Activated CD8-positive, alpha-beta memory T cell treated with anti-CD3 and anti-CD28 coated beads, Interleukin-2, amount 10 ng/mL, durations not matched to agents 7 days and 5 days (primary cell): ENCODE data around the gene CORO1C. TPM values are rescaled to one million over a fixed set of nuclear protein-coding genes. Genes with fewer than 3 reads are reported as not detected.
"Not testable (repeated sequence)": the region's sequence is repeated elsewhere in the genome, so short reads cannot be mapped to it uniquely, and the experiment has no call there.

Source experiments
- ATAC-seq: fragments of 150-1000 bp; cut with Tn5 transposase; one replicate; pipeline ENCODE4 v1.10.0; 2021; ENCODE audit warnings: moderate library complexity
- CTCF ChIA-PET: fragments of 350-600 bp; sonication (Branson Sonifier 250); formaldehyde crosslinking; loops from one replicate; lab custom pipeline; 2021; ENCODE audit warnings: antibody characterized with exemption; lab: Charles Lee
- DNase-seq: peaks from one replicate; pipeline ENCODE4 v3.0.0-alpha.2; 2020
- H3K27ac Mint-ChIP-seq: one replicate; pipeline ENCODE4 v1.8.0; 2021; ENCODE audit warnings: mild to moderate bottlenecking, mixed read lengths
- H3K27me3 Mint-ChIP-seq: one replicate; pipeline ENCODE4 v1.8.0; 2021; ENCODE audit warnings: mixed read lengths
- H3K36me3 Mint-ChIP-seq: one replicate; pipeline ENCODE4 v1.8.0; 2021; ENCODE audit warnings: mild to moderate bottlenecking, mixed read lengths
- H3K4me1 Mint-ChIP-seq: one replicate; pipeline ENCODE4 v1.8.0; 2021; ENCODE audit warnings: mixed read lengths
- H3K4me3 Mint-ChIP-seq: one replicate; pipeline ENCODE4 v1.8.0; 2021; ENCODE audit warnings: mild to moderate bottlenecking, moderate library complexity, mixed read lengths
- H3K9me3 Mint-ChIP-seq: one replicate; pipeline ENCODE4 v1.8.0; 2022; ENCODE audit warnings: low read depth, mixed read lengths
- total RNA-seq, 2 experiments: library from RNA; stranded (reverse); gene quantifications; one replicate each; pipeline ENCODE4 v1.2.3, GENCODE V29; 2021

CORO1C gene
- total RNA-seq, 2 experiments from 2014 or later = 54.3 to 63.0 TPM

DNA sequence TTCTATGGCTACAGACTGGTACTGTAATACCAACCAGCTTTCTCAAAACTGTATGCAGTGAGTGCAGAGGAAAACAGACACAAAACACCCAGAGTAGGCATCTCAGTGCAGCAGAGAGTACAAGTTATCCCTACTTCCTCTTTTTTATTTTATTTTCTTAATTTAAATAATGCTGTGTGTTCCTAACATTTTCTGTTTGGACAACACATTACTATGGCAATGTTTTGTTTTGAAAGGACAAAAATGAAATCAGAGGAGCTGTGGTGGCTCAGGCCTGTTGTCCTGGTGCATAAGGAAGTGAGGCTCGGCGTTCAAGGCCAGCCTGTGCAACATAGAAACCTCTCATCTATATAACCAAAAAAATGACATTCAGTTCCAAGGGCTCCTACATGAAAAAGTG, 64.0 kb downstream of the CORO1C start:
- H3K9me3 Mint-ChIP-seq = no peaks in the 10 kb centered on the region

DNA sequence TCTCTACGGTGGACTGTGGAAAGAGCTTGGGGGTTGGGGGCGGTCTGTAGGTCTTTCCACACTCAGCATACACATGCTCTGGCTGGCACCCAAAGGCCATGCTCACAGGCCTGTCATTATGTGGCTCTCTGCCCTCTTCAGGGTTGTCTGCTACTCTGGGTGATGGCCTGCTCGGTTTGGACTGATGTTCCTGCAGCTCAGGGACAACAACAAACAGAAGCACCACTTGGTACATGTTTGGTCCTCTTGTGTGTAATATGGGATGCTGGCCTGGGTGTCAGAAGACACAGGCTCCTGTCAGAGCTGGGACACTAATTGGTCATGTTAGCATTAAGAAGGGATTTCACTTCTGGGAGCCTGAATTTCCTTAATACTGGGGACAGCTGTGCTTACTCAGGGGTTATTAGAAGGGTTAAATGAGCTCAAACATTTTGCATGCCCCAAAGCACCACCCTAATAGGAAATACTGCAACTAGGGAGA, 64.9 kb downstream of the CORO1C start:
- ATAC-seq (no peak), DNase-seq (no peak)
- Mint-ChIP-seq H3K27ac (no peak overlapping the region), H3K4me3 (no peak overlapping the region), H3K36me3 (no peaks in the 10 kb centered on the region), H3K4me1 (peaks cover 19% of the 10 kb centered on the region), H3K27me3 (no peaks in the 10 kb centered on the region), H3K9me3 (no peaks in the 10 kb centered on the region)
- CTCF ChIA-PET = interaction anchor here (0.5 to 12.8 kb wide), 13 partner anchors 19 to 427 kb away, joined by 3 to 203 read pairs (median 4); partner anchors contain the start of genes ALKBH2 and SELPLG

More for the DNA sequence above, 64.0 kb downstream of the CORO1C start:
- Mint-ChIP-seq H3K27me3 (no peaks in the 10 kb centered on the region), H3K36me3 (no peaks in the 10 kb centered on the region), H3K27ac (no peak overlapping the region), H3K4me1 (peaks cover 19% of the 10 kb centered on the region), H3K4me3 (no peak overlapping the region)
- ATAC-seq (no peak), DNase-seq (no peak)
- CTCF ChIA-PET = interaction anchor here (0.5 to 12.8 kb wide), 6 partner anchors 18 to 426 kb away, joined by 3 to 203 read pairs (median 4); partner anchors contain the start of gene ALKBH2

DNA sequence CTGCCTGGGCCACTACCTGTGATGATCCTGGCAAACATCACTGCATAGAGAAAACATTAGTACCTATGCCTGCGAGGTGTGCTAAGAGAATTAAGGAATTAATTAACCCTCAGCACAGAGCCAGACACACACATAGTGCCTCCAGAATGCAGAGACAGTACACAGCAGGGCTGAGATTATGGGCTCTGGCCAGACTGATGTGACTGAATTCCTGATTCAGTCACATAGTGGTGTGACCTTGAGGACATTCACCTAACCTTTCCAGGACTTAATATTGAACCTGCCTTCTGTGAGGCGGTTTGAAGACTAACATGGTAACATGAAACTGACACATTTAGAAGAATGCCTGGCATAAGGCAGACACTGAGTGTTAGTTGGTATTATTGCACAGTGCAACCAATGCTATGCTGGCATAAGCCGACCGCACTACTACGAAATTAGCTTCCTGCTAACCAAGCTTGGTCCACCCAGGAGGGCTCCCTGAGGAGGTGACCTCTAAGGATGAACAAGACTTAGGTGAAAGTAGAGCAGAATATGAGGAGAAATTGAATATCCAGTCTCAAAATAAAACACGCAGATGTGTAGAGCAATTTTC, 65.6 kb downstream of the CORO1C start:
- Mint-ChIP-seq H3K27me3 (no peaks in the 10 kb centered on the region), H3K27ac (no peak overlapping the region), H3K36me3 (no peaks in the 10 kb centered on the region), H3K4me1 (peaks cover 19% of the 10 kb centered on the region), H3K9me3 (no peaks in the 10 kb centered on the region), H3K4me3 (no peak overlapping the region)
- DNase-seq = no peak
- CTCF ChIA-PET = interaction anchor here (0.7 to 12.8 kb wide), 29 partner anchors 11 to 427 kb away, joined by 3 to 203 read pairs (median 6); partner anchors contain the start of genes ALKBH2 and SELPLG
- no peak for ATAC-seq

DNA sequence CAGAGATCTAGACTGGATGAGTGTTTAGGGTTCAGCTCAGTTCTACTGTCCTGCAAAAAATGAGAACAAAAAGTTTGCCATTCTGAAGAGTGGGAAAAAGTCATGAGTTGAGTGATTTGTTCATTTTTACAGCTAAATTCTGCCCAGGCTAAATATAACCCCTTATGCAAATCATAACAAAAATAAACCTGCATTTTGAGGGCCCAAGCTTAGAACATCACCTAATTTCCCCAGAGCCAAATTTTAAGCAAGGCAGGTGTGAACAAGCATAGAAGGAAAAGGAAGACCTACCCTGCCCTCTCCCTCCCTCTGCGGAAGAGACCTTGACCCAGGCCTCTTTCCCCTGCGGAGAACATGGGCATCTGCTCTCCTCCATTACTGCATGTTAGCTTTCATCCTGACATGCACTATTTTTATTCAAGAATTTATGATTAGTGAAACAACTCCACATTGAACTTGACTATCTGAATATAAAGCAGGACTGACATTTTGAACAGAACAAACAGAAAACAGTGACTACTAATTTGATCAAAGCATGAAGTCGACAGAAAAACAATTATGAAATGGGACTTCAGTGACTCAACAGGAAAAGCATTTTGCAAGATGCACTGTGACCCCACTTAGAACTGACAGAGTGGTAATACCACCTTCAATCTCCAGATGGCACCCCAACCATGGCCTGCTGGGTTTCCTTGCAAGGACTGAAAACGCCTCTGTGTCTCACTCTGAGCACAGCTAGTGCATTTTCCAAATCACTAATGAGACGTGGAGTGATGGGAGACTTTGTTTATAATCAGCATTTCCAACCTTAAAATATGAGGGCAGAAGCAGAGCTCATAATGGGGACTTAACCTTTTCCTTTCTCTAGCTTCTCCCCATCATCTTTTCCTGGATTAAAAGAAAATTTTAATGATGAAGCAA, 66.7 kb downstream of the CORO1C start:
- Mint-ChIP-seq H3K4me3 (no peak overlapping the region), H3K9me3 (no peaks in the 10 kb centered on the region), H3K27ac (peak overlapping the region; percentile 82), H3K27me3 (no peaks in the 10 kb centered on the region), H3K36me3 (no peaks in the 10 kb centered on the region), H3K4me1 (peaks cover 19% of the 10 kb centered on the region)
- ATAC-seq (peak; percentile 100), DNase-seq (peak; percentile 93)
- CTCF ChIA-PET = interaction anchor here (0.6 to 12.8 kb wide), 51 partner anchors 9 to 488 kb away, joined by 3 to 203 read pairs (median 5); partner anchors contain the start of genes ALKBH2, ISCU and SELPLG

DNA sequence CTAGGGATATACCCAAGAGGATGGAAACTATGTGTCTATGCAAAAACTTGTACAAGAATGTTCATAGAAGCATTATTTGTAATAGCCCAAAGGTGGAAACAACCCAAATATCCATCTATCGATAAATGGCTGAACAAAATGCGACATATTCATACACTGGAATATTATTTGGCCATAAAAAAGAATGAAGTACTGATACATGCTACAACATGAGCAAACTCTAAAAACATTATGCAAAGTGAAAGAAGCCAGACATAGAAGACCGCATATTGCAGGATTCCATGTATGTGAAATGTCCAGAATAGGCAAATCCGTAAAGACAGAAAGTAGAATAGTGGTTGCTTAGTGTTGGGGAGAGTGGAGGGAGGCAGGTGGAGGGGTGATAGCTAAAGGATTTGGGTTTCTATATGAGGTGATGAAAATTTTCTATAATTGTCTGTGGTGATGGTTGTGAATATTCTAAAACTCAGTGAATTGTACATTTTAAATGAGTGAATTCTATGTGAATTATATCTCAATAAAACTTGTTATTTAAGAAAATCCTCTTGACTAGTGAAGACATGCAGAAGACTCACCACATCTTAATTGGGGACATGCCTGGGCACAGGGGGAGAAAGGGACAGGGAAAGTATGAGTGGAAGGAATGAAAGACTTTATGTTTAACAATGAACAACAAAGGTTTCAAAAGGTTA, 67.8 kb downstream of the CORO1C start:
- peaks cover 4% of the 10 kb centered on the region for H3K36me3 Mint-ChIP-seq

DNA sequence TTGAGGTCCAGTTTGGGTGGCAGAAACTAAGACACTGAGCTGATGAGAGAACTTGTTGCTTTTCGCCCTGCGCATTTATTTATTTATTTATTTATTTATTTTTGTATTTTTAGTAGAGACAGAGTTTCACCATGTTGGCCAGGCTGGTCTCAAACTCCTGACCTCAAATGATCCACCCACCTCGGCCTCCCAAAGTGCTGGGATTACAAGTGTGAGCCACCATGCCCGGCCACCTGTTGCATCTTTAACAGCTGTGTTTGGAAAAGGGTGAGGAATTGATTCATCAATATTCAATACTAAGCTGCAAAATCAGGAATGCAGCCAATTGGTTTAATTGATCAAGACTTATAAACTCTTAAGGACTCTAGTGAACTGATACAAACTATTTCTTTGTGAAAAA, 73.2 kb downstream of the CORO1C start:
- ATAC-seq, H3K4me1 Mint-ChIP-seq, H3K27ac Mint-ChIP-seq, H3K9me3 Mint-ChIP-seq, H3K4me3 Mint-ChIP-seq, DNase-seq, H3K27me3 Mint-ChIP-seq: not testable (repeated sequence)
- H3K36me3 Mint-ChIP-seq = peaks cover 17% of the 10 kb centered on the region
- CTCF ChIA-PET = interaction anchor here (1.4 kb wide), 2 partner anchors 40 to 93 kb away, joined by 3 read pairs; no protein-coding TSS in a partner anchor

More for the DNA sequence above, 67.8 kb downstream of the CORO1C start:
- Mint-ChIP-seq H3K4me3 (no peak overlapping the region), H3K4me1 (peaks cover 19% of the 10 kb centered on the region), H3K27me3 (no peaks in the 10 kb centered on the region), H3K9me3 (no peaks in the 10 kb centered on the region), H3K27ac (peak overlapping the region; percentile 22)
- CTCF ChIA-PET = interaction anchor here (0.9 to 12.8 kb wide), 27 partner anchors 10 to 429 kb away, joined by 3 to 203 read pairs (median 7); partner anchors contain the start of genes ALKBH2, ISCU and SELPLG
- ATAC-seq = no peak
- no peak for DNase-seq

DNA sequence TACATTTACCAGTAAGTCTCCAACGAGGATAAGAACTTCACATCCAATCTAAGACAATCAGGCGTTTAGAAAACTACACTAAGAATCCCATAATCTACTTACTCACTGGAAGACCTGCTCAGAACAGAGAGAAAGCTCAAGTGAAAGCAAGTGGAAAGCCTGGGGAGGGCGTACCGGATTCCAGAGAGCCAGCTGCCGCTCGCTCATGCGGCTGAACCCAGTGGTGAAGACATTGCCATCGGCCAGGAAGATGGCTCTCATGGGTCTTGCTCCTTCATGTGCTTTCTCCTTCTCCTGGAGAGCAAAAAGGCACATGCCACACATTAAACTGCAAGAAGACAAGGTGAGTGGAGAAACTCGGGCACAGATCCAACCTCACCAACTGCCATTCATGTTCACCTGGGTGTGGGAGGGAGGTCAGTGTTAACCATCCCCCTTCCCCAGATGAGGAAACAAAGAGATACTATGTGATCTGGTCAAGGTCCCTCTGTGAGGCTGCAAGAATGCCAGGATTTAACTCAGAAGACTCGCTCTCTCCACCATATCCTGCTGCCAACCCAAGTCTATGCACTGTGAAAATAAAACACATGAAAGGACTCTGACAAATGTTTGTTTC, 74.1 kb downstream of the CORO1C start:
- Mint-ChIP-seq H3K9me3 (no peaks in the 10 kb centered on the region), H3K4me1 (no peaks in the 10 kb centered on the region), H3K27me3 (no peaks in the 10 kb centered on the region), H3K4me3 (no peak overlapping the region), H3K36me3 (peaks cover 19% of the 10 kb centered on the region), H3K27ac (no peak overlapping the region)
- CTCF ChIA-PET = interaction anchor here (1.4 kb wide), 1 partner anchor 39 kb away, joined by 3 read pairs; no protein-coding TSS in a partner anchor
- DNase-seq = no peak
- ATAC-seq = no peak

DNA sequence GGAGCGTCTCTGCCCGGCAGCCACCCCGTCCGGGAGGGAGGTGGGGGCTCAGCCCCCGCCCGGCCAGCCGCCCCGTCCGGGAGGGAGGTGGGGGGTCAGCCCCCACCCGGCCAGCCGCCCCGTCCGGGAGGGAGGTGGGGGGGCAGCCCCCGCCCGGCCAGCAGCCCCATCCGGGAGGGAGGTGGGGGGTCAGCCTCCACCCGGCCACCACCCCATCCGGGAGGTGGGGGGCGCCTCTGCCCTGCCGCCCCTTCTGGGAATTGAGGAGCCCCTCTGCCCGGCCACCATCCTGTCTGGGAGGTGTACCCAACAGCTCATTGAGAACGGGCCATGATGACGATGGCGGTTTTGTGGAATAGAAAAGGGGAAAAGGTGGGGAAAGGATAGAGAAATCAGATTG, 75.1 kb downstream of the CORO1C start:
- H3K27me3 Mint-ChIP-seq, CTCF ChIA-PET: not testable (repeated sequence)

DNA sequence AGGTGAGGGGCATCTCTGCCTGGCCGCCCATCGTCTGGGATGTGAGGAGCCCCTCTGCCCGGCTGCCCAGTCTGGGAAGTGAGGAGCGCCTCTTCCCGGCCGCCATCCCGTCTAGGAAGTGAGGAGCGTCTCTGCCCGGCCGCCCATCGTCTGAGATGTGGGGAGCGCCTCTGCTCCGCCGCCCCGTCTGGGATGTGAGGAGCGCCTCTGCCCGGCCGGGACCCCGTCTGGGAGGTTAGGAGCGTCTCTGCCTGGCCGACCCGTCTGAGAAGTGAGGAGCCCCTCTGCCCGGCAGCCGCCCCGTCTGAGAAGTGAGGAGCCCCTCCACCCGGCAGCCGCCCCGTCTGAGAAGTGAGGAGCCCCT, 75.5 kb downstream of the CORO1C start:
- H3K27ac Mint-ChIP-seq, H3K9me3 Mint-ChIP-seq, H3K4me1 Mint-ChIP-seq, DNase-seq, H3K27me3 Mint-ChIP-seq, ATAC-seq, H3K4me3 Mint-ChIP-seq: not testable (repeated sequence)
- CTCF ChIA-PET = interaction anchor here (0.9 kb wide), 1 partner anchor 9 kb away, joined by 3 read pairs; no protein-coding TSS in a partner anchor
- H3K36me3 Mint-ChIP-seq = peaks cover 24% of the 10 kb centered on the region

More for the DNA sequence above, 75.1 kb downstream of the CORO1C start:
- not testable (repeated sequence) for H3K27ac Mint-ChIP-seq, H3K9me3 Mint-ChIP-seq, DNase-seq, H3K4me3 Mint-ChIP-seq, H3K4me1 Mint-ChIP-seq, ATAC-seq
- H3K36me3 Mint-ChIP-seq = peaks cover 24% of the 10 kb centered on the region

DNA sequence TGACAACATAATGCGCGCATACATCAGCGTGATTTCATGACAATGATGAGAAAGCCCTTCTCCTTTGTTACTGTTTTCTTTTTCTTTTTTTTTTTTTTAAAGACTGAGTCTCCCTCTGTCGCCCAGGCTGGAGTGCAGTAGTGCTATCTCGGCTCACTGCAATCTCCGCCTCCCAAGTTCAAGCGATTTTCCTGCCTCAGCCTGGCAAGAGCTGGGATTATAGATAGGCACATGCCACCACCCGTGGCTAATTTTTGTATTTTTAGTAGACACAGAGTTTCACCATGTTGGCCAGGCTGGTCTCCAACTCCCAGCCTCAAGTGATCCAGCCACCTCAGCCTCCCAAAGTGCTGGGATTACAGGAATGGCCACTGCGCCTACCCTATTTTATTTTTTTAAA, 76.7 kb downstream of the CORO1C start:
- H3K27ac Mint-ChIP-seq, H3K9me3 Mint-ChIP-seq, H3K4me3 Mint-ChIP-seq, H3K27me3 Mint-ChIP-seq, DNase-seq, H3K4me1 Mint-ChIP-seq, CTCF ChIA-PET, ATAC-seq: not testable (repeated sequence)
- peaks cover 24% of the 10 kb centered on the region for H3K36me3 Mint-ChIP-seq

DNA sequence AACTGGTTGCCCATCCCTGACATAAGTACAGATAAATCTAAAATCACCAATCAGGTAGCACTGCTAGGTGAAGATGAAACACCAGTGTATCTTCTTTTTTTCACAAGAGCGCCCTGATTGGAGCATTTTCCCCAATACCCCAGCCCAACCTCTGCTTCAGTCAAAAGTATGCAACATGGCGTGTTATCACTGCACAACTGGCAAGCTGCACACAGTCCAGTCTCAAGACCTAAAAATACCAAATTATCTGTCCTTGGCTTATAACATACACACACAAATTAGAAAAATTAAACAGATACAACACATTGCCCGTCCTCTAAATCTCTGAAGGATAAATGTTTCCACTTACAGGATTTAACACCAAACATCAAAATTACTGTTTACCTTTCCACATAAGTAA, 77.4 kb downstream of the CORO1C start:
- Mint-ChIP-seq H3K36me3 (peaks cover 25% of the 10 kb centered on the region), H3K27ac (no peak overlapping the region), H3K4me1 (peaks cover 8% of the 10 kb centered on the region), H3K4me3 (no peak overlapping the region), H3K27me3 (no peaks in the 10 kb centered on the region), H3K9me3 (no peaks in the 10 kb centered on the region)
- DNase-seq = no peak
- CTCF ChIA-PET = interaction anchor here (0.6 to 1.9 kb wide), 3 partner anchors 11 to 158 kb away, joined by 3 to 7 read pairs (median 3); no protein-coding TSS in a partner anchor
- no peak for ATAC-seq

DNA sequence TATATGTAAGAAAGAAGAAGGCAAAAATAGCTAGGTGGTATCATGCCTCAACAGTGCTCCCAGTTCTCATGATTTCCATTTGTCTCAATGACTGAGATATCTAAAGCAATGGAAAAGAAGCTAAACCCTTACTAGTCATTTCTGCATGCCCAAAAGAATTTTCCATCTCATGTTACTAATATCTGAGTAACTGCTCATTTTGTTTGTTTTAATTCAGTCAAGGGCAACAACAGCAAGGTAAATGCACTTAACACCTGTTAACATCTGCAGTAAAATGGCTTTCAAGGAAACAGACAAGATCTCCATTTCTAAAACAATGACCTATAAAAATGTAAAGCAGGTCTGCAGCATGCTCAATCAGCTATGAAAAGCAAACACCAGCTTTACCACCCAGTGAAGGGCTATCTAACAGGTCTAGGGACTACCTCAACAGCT, 78.2 kb downstream of the CORO1C start:
- H3K36me3 Mint-ChIP-seq = peaks cover 20% of the 10 kb centered on the region
- CTCF ChIA-PET = interaction anchor here (0.8 to 2.0 kb wide), 3 partner anchors 11 to 150 kb away, joined by 3 to 7 read pairs (median 4); no protein-coding TSS in a partner anchor
- peaks cover 8% of the 10 kb centered on the region for H3K4me1 Mint-ChIP-seq
- ATAC-seq (peak; percentile 16), DNase-seq (no peak)
- no peak overlapping the region for H3K27ac Mint-ChIP-seq
- H3K9me3 Mint-ChIP-seq = no peaks in the 10 kb centered on the region
- H3K27me3 Mint-ChIP-seq = no peaks in the 10 kb centered on the region
- no peak overlapping the region for H3K4me3 Mint-ChIP-seq
